Activated CD8-positive, alpha-beta memory T cell treated with anti-CD3 and anti-CD28 coated beads for 48 hours (primary cell): ENCODE measurements around the gene DAPK3.
"Not testable (repeated sequence)": the region's sequence is repeated elsewhere in the genome, so short reads cannot be mapped to it uniquely, and the experiment has no call there.

Source experiments
- DNase-seq, 3 experiments: peaks; one replicate each; pipeline ENCODE4 v3.0.0-alpha.2; 2020; ENCODE audit warnings: low read depth in 2 of 3, low spot score in 2 of 3

The DAPK3 gene

DNA sequence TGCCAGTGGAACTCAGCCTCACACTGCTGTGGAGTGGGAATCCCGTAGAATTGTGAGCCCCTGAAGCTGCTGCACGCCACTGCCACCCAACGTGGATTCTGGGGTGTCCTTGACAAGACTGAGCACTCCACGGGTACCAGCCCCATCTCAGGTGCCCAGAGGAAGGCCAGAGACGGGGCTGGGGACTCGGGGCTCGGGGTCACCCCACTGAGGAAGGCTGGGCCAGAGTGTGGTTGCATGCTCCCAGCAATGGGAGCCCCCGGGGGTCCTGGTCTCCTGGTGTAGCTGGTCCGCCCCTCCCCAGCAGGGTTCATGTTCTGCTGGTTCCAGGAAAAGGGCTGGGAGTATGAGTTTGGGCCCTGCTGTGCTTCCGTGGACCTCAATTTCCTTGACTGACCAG is 15.2 kb downstream of the DAPK3 start:
- no peak for DNase-seq

DNA sequence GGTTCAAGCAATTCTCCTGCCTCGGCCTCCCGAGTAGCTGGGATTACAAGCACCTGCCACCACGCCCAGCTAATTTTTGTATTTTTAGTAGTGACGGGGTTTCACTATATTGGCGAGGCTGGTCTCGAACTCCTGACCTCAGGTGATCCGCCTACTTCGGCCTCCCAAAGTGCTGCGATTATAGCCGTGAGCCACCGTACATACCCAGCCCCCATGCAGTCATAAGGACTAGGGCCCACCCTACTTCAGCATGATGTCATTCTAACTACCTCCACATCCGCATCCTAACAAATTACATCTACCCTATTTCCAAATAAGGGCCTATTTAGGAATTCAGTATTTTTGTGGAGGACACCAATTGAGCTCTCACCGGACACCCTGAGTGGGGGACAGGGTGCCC is 15.6 kb downstream of the DAPK3 start:
- DNase-seq = not testable (repeated sequence)

DNA sequence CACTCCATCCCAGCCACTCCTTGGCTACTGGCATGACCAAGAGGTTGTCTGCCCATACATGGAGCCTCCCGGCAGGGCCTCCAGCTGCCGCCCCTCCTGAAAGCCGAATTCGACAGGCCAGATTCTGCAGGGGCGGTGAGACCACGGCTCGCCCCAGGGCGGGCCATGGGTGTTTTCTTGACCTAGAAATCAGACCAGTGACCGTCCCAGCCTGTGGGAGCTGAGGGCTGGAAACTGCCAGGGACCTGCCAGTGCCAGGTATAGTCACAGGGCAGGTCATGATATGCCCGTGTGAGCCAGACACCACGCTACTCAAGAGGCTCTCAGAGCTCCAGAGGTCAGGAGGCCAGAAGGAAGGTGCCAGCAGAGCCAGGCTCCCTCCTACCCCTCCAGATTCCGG is 16.8 kb downstream of the DAPK3 start:
- no peak for DNase-seq

DNA sequence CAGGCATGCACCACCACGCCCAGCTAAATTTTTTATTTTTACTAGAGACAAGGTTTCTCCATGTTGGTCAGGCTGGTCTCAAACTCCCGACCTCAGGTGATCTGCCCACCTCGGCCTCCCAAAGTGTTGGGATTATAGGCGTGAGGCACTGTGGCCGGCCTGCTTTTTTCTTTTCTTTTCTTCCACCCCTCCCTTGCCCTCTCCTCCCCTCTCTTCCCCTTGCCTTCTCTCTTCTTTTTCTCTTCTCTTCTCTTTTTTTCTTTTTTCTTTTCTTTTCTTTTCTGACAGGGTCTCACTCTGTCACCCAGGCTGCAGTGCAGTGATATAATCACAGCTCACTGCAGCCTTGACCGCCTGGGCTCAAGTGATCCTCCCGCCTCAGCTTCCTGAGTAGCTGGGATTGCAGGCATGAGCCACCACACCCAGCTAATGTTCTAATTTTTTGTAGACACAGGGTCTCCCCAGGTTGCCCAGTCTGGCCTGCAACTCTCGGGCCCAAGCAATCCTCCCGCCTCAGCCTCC is 18.1 kb downstream of the DAPK3 start:
- DNase-seq = not testable (repeated sequence)

DNA sequence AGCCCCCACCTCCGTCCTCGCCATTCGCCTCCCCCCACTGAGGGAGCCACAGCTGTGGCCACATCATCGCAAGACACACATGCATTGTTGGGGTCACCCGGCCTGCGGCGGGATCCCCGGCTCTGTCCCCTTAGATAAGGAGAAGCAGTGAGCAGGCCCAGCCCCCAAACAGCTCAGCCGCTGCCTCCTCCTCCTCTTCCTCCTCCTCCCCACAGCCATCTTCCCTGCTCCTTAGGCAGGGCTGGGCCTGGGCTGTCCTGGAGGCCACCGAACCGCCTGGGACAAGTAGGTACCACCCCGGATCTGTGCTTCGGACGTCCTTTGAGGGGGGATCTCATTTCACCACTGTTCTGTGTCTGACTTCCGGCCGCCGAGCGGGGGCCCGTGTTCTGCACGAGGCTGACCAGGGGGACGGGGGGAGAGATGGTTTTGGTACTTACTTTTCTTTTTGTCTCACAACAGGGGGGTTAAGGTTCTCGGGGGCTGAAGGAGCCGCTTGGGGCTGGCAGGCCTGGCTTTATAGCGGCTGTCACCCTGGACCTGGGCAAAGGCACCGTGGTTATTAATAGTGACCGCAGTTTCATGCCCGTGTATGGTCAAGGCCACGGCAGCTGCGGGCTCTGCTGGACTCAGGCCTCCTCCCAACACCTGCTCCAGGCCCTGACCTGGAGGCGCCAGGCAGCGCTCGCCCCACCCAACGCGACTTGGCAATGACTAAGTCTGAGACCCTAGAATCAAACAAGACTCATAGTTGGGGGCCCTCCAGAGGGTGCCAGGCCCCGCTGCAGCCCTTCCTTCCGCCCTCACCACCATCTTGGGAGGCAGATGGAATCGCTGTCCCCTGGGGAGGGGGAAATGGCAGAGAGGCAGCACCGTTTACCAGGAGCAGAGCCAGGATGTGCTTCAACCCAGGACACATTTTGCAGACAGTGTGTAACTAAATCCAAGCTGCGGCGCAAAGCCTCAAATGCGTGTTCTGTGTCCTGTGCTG is 19.7 kb downstream of the DAPK3 start:
- DNase-seq = peak in 1 of 3 experiments; percentile 16

DNA sequence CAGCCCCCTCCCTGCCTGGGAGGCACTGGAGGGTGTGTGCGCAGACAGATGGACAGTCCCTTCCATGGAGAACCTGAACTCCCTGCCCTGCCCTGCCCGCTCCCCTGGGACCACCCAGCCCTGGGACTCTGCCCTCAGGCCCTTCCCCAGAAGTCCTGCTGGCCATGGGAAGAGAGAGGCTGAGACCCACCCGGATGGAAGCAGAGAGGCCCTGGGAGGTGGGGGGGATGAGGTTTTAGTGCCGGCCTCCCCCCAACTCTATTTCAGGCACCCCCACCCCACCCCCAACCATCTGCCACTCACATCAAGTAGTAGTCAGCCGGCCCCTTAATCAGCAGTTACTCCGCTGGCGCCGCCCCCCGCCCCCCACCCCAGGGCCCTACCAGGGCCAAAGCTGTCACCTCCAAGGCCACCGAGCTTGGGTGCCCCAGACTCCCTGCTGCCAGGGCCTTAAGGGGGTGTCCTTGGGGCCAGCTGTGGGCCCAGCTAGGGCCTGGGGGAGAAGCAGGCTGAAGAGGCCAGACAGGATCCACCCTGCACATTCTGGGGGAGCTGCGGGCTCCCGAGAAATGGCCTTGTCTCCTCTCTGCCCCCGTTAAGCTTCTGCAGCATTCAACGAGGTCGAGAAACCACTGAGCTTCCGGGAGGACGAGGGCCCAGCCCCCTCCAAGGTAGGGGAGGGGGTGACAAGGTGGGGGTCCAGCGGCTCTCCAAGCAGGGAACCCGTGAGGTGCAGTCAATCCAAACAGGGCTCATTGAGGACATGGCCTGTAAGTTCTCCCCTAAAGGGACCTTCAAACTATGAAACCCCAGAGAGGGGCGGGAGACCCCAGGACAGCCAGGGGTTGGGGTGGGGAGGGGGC is 20.7 kb downstream of the DAPK3 start:
- no peak for DNase-seq

DNA sequence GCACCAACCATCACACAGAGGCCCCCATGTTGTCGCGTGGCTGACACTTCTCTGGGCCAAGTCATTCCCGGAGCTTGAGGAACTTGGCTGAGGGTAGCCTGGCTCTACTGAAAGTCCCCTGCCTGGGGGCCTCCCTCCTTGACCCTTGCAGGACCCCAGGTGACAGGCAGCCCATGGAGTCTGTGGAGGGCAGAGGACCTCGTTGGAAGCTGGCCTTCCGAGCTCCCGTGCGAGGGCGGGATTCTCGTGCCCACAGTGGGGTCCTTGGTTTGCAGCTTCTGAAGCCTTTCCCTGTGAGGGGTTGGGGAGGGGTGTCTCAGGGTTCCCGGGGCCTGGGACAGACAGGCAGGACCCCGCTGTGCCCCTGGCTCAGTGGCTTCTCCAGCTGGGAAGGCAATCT is 21.6 kb downstream of the DAPK3 start:
- DNase-seq = no peak

DNA sequence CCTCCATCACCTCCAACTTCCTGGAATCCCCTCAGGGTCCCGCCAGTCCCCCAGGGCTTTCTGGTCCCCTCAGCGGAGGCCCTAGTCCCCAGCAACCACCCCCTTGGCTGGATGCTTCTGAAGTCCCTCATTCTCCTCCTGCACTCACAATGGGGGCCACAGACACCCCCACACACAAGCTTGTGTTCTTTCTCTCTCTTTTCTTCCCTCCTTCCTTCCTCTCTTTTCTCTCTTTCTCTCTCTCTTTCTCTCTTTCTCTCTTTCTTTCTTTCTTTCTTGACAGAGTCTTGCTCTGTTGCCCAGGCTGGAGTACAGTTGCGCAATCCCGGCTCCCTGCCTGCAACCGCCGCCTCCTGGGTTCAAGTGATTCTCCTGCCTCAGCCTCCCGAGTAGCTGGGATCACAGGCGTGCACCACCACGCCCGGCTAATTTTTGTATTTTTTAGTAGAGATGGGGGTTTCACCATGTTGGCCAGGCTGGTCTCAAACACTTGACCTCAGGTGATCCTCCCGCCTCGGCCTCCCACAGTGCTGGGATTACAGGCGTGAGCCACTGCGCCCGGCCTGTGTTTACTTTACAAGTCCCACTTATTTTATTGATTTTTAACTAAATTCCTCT is 23.5 kb downstream of the DAPK3 start:
- DNase-seq = not testable (repeated sequence)

DNA sequence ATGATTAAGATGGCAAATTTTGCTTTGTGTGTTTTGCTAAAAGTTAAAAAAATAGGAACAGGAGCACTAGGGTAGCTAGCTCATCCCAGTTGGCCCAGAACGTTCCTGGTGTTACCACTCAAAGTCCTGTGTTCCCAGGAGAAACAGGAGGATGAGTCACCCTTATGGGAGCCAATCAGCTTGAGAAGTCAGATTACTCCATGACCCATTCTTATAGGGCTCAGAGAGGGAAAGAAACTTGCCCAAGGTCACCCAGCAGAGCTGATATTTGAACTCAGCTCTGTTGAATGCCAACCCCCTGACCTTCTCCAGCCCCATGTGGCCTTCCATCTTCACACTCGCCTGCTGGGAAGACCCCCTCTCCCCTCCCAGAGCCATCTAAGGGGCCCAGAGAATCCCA is 25.1 kb downstream of the DAPK3 start:
- no peak for DNase-seq

DNA sequence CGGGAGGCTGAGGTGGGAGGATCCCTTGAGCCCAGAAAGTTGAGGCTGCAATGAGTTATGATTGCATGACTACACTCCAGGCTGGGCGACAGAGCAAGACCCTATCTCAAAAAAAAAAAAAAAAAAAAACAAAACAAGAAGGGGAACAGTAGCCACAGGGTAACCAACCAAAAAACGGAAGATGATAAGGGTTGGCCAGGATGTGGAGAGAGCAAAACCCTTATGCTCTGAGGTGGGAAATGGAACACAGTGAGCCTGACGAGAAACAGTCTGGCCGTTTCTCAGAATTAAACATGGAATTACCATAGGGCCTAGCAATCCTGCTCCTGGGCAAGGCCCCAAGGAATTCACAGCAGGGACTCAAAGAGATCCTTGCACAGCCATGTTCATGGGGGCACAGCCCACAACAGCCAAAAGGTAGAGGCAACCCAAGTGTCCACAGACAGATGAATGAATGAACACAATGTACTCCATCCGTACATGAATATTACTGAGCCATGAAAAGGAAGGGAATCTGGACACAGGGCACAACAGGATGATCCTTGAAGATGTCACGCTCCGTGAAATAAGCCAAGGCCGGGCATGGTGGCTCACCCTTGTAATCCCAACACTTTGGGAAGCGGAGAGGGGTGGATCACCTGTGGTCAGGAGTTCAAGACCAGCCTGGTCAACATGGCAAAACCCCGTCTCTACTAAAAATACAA is 26.7 kb downstream of the DAPK3 start:
- no peak for DNase-seq

DNA sequence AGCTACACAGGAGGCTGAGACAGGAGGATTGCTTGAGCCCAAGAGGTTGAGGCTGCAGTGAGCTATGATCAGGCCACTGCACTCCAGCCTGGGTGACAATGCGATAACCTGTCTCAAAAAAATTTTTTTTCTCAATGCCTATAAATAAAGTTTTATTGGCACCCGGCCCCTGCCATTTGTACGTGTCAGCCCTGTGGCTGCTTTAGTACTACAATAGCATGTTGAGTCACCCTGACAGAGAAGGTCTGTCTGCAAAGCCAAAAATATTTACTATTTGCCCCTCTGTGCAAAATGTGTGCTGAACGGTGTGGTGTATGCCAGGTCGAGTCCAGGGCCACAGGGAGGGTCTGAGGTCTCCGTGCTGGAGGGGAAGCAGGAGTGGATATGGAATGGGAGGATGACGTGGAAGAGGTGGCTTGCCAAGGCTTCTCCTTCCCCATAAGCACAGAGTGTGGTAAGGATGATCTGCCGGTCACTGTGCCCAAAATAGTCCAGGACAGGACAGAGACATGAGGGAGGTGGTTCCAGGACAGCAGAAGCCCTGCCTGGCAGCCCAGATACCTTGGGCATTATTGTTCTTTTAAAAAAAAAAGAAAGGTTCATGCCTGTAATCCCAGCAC is 28.0 kb downstream of the DAPK3 start:
- no peak for DNase-seq

DNA sequence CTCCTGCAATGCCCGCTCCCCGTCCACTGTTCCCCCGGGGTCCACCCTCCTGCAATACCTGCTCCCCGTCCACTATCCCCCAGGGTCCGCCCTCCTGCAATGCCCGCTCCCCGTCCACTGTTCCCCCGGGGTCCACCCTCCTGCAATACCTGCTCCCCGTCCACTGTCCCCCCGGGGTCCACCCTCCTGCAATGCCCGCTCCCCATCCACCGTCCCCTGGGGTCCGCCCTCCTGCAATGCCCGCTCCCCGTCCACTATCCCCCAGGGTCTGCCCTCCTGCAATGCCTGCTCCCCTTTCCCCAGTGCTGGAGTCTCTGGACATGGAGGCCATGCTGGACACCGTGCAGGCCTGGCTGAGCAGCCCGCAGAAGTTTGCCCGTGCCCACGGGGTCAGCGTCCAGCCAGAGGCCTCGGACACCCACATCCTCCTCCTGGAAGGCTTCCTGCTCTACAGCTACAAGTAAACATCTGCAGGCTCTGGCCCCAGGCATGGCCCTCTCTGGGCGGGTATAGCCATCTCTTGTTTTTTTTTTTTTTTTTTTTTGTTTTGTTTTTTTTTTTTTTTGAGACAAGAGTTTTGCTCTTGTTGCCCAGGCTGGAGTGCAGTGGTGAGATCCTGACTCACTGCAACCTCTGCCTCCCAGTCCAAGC is 32.5 kb downstream of the DAPK3 start:
- not testable (repeated sequence) for DNase-seq

DNA sequence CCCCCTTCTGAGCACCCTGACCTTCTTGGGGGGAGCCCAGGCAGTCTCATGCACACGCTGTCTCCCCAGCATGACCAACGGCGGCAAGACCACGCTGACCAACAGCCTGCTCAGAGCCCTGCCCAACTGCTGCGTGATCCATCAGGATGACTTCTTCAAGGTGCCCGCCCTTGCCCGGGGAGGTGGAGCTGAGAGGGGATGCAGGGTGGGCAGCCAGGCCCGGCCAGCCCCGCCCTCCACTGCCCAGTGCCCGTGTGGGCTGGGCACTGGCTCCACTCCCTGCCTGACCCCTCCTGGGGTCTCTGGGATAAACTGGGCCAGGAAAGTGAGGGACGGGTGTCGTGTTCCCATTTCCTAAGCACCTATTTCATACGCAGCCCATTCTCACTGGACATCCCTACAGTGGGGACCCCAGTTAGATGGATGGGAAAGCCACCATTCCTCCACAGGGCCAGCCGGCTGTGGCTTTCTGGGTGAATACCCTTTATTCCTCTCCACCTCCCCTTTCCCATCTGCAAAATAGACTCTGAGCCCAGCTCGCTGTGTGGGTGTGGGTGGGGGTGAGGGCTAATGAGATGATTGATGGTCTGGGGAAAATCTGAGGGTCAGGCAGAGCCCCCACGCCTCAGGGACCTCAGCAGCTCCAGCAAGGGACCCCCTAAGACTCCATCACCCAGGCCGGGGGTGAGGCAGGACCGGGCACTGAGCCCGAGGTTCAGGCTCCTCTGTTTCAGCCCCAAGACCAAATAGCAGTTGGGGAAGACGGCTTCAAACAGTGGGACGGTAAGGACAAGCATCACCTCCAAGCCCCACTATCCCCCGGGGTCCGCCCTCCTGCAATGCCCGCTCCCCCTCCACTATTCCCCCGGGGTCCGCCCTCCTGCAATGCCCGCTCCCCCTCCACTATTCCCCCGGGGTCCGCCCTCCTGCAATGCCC is 34.1 kb downstream of the DAPK3 start:
- no peak for DNase-seq

DNA sequence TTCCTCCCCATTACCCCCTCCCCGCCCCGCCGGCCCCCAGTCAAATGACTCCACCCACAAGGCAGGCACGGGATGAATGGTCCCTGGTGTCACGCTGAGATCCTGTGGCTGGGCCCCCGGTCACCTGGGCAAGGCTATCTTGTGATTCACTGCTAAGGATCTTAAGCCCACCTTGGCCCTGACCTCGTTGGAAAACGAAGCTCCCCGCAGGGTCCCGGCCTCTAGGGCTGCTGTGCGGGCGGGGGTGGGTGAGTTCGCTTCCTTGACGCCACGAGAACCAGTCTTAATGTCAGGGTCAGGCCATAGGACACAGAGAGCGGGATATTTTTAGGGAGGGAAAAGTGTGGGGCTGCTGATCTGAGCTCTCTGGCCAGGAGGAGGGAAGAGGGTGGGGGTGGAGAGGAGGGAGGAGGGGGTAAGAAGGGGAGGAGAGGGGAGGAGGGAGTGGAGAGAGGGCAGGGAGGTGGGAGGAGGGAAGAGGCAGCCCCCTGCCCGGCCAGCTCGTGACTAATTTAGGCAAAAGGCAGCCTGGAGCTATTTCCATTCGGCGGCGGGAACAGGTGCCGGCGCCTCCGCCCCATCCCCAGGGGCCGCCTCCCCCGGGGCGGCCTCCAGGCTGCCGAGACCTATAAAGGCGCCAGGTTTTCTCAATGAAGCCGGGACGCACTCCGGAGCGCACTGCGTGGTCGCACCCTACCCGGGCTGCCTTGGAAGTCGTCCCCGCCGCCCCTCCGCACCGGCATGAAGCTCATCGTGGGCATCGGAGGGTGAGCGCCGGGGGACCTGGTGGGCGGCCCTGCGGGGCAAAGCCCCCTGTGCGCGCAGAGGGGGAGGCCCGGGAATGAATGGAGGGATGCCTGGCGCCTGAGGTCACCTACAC is 37.7 kb downstream of the DAPK3 start, which contains the start of gene NMRK2:
Gene NMRK2 (plus strand): TSS at position 139 of the 880 bp plus-strand sequence. CDS start 603 bp downstream, at position 742.
- DNase-seq = no peak

DNA sequence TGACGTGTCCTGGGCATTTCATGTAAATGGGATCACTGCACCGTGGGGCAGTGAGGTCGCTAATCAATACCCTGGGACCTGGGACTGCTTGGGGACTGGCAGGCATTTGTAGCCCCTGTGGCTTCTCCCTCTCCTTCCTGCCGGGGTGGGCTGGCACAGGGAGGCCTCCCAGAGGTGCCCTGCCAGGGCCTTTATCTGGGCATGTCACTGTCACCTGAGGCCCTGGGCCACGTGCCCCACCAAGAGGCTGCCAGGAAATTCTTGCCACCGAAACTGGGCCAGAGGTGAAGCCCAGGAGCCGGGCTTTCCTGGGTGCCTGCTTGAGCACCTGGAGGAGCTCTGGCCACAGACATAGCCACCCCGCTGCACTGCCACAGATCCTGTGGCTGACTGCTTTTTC is 39.9 kb downstream of the DAPK3 start:
- no peak for DNase-seq

DNA sequence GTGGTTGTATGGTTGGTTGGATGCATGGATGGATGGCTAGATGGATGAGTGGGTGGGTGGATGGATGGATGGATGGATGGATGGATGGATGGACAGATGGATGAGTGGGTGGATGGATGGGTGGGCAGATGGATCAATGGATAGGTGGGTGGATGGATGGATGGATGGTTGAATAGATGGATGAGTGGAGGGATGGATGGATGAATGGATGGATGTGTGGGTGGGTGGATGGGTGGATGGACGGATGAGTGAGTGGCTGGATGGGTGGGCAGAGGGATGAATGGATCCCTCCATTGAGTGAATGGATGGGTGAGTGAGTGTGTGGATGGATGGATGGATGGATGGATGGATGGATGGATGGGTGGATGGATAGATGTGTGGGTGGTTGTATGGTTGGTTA is 47.0 kb downstream of the DAPK3 start:
- no peak for DNase-seq

DNA sequence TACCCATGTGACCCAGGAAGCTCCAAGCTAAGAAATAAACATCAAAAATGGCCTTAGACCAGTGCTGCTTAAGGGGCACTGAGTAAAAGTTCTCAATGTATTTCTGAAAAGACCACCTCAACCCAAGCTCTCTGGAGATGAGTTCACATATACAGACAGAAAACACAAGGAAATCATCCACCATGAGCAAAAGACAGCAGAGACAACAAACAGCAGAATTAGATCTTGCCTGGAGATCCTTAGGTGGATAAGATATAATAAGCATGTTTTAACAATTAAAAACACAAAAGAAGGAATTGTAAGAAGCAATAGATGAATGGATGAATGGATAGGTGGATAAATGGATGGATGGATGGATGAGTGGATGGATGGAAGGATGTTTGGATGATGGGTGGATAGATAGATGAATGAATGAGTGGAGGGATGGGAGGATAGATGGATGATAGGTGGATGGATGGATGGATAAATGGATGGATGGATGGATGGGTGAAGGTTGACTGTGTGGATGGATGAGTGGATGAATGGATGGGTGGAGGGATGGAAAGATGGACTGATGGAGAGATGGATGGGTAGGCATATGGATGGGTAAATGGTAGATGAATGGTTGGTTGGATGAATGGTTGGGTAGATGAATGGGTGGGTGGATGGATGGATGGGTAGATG is 47.7 kb downstream of the DAPK3 start:
- DNase-seq = no peak
